ENCODE measurements around the gene ARPP19.
"Not testable (repeated sequence)": the region's sequence is repeated elsewhere in the genome, so short reads cannot be mapped to it uniquely, and the experiment has no call there.

Gene ARPP19

DNA sequence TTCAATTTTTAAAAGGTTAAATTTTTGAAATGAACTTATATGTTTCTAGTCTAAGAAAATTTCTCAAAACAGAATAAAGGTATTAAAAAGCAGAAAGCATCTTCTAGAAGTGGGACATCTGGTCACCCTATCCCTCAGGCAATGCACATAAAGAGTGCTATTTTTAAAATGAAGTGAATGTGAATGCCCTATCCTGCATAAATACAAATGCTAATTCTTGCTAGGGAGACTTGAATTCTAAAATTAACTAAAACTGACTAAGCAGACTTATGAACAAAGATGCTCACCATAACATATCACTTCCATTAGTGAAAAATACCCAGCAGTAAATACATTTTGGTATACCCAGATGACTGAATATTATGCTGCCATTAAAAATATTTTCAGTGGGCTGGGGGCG lies 51.8 kb downstream of the ARPP19 start:
- no peaks in the 10 kb centered on the region for H3K36me3 ChIP-seq
- TF ChIP-seq, protein P1, sequence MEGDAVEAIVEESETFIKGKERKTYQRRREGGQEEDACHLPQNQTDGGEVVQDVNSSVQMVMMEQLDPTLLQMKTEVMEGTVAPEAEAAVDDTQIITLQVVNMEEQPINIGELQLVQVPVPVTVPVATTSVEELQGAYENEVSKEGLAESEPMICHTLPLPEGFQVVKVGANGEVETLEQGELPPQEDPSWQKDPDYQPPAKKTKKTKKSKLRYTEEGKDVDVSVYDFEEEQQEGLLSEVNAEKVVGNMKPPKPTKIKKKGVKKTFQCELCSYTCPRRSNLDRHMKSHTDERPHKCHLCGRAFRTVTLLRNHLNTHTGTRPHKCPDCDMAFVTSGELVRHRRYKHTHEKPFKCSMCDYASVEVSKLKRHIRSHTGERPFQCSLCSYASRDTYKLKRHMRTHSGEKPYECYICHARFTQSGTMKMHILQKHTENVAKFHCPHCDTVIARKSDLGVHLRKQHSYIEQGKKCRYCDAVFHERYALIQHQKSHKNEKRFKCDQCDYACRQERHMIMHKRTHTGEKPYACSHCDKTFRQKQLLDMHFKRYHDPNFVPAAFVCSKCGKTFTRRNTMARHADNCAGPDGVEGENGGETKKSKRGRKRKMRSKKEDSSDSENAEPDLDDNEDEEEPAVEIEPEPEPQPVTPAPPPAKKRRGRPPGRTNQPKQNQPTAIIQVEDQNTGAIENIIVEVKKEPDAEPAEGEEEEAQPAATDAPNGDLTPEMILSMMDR (IDR thresholded peaks at IDR 0.05): no peak
- no peak overlapping the region for H3K4me3 ChIP-seq
- DNase-seq: no peak
- no peak overlapping the region for H3K27ac ChIP-seq
- peaks cover 0 to 6% (median 0%) of the 10 kb centered on the region in 4 donors for H3K4me1 ChIP-seq
- intact Hi-C loops (cut with DNase I; ENCODE audit: low total_unique reads): no loop called here
- no peaks in the 10 kb centered on the region for H3K9me3 ChIP-seq
- no peaks in the 10 kb centered on the region for H3K27me3 ChIP-seq

DNA sequence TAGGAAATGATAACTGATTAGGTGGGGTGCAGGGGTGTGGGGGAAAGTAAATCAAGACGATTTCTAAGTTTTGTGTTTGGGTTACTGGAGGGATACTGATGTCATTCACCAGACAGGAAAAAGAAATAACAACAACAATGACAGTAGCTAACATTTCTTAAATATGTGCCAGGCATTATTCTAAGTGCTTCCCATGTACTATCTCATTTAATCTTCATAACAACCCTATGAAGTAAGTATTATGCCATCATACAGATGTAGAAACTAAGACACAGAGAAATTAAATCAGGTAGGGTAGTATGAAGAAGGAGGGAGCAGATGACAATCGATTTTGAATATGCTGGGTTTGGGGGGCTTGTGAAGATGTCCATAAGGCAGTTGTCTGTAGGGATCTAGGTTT lies 53.5 kb downstream of the ARPP19 start:
- TF ChIP-seq, protein P1 (IDR thresholded peaks at IDR 0.05): no peak
- Histone ChIP-seq H3K27me3 (no peaks in the 10 kb centered on the region), H3K9me3 (no peaks in the 10 kb centered on the region), H3K36me3 (no peaks in the 10 kb centered on the region), H3K4me3 (no peak overlapping the region), H3K27ac (no peak overlapping the region), H3K4me1 (peaks cover 0 to 6% (median 1%) of the 10 kb centered on the region in 4 donors)
- DNase-seq: no peak
- intact Hi-C loops (cut with DNase I; ENCODE audit: low total_unique reads): no loop called here

DNA sequence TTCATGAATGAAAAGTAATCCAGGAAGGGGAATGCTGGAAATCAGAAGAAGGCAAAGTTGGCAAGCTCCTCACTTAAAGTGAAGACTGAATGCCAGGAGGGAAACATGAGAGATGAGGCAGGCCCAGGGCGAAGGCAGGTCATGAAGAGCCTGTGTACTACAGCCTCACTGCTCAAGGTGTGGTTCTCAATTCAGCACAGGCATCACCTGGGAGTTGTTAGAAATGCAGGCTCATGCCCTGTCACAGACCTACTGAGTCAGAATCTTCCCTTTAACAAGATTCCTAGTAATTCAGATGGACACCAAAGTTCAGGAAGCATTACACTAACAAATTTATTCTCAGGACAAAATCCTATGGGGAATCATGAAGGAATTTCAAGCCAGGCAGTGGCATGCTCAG lies 54.3 kb downstream of the ARPP19 start:
- no peaks in the 10 kb centered on the region for H3K36me3 ChIP-seq

DNA sequence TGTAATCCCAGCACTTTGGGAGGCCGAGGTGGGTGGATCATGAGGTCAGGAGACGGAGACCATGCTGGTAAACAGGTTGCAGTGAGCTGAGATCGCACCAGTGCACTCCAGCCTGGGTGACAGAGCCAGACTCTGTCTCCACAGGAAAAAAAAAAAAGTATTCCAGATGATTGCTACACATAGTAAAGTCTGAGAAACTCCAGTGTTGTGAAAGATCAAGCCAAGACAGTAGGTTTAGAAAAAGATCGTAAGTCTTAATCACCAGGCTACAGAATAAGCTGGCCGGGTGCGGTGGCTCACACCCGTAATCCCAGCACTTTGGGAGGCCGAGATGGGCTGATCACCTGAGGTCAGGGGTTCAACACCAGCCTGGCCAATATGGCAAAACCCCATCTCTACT lies 56.0 kb downstream of the ARPP19 start:
- H3K9me3 ChIP-seq; H3K27me3 ChIP-seq; H3K36me3 ChIP-seq; H3K4me1 ChIP-seq; DNase-seq; intact Hi-C loops (cut with DNase I; ENCODE audit: low total_unique reads); H3K27ac ChIP-seq; H3K4me3 ChIP-seq: not testable (repeated sequence)

More for the DNA sequence above, 54.3 kb downstream of the ARPP19 start:
- Histone ChIP-seq H3K27me3 (no peaks in the 10 kb centered on the region), H3K4me3 (no peak overlapping the region), H3K9me3 (no peaks in the 10 kb centered on the region), H3K4me1 (peaks cover 0 to 6% (median 1%) of the 10 kb centered on the region in 4 donors), H3K27ac (no peak overlapping the region)
- no peak for DNase-seq
- TF ChIP-seq, protein P1 (IDR thresholded peaks at IDR 0.05): no peak
- intact Hi-C loops (cut with DNase I; ENCODE audit: low total_unique reads): no loop called here

DNA sequence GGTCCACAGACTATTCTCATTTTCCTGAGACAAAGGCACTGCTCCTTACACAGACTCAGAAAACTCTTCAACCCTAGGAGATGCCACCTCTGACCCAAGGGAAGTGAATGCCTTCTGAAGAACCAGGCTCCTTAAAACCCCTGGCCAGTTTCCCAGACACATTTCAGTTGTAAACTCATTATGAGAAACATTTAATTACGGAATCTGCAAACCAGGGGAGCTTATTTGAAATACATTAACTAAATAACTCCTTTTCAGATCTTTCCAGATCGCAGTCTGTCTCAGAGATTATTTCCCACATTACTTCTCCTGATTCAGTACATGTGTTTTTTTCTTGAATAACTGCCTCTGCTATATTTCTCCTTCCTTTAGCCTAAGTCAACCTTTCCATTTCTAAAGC lies 57.7 kb downstream of the ARPP19 start:
- Histone ChIP-seq H3K4me1 (peaks cover 0 to 7% (median 1%) of the 10 kb centered on the region in 4 donors), H3K9me3 (no peaks in the 10 kb centered on the region), H3K27me3 (no peaks in the 10 kb centered on the region), H3K4me3 (no peak overlapping the region), H3K36me3 (no peaks in the 10 kb centered on the region), H3K27ac (no peak overlapping the region)
- intact Hi-C loops (cut with DNase I; ENCODE audit: low total_unique reads): no loop called here
- DNase-seq: no peak
- TF ChIP-seq, protein P1 (IDR thresholded peaks at IDR 0.05): no peak

DNA sequence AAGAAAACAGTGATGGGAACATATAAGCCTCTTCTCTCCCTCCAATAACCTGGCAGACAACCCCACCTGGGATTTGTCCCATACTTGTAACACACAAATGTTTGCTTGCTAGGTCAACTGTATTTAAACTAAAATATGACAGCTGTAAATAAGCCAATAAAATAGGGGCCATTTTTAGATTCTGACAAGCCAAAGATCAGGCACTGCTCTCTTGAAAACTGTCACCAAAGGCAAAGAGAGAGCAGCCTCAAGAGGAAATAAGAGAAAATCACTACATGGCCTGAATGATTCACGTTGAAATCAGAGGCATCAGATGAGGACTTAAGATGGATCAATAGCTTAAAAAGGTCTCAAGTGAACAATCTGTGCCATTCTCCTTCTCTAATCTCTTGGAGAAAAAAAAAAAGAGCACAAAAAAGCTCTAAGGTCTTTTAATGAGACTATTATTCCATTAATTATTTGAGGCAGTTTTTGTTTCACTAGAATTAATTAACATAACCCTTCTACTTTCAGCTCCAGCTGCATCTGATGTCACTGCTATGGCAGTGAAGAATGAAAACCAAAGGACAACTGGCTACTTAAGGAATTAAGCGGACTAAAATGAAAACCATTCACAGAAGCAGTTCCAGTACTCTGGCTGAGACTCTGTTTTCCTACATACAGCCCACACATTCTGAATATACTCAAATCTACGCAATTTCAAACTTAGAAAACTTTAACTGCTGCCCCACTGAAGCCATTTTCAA lies 59.2 kb downstream of the ARPP19 start:
- intact Hi-C loops (cut with DNase I; ENCODE audit: low total_unique reads): no loop called here
- TF ChIP-seq, protein P1 (IDR thresholded peaks at IDR 0.05): no peak
- H3K4me3 ChIP-seq: no peak overlapping the region
- no peak for DNase-seq
- H3K27ac ChIP-seq: no peak overlapping the region
- H3K9me3 ChIP-seq: no peaks in the 10 kb centered on the region
- peaks cover 0 to 7% (median 1%) of the 10 kb centered on the region in 4 donors for H3K4me1 ChIP-seq
- H3K27me3 ChIP-seq: no peaks in the 10 kb centered on the region
- no peaks in the 10 kb centered on the region for H3K36me3 ChIP-seq
